Smooth muscle cell (in vitro differentiated cells): Measurements from ENCODE around the gene ATP1A4. TPM values are rescaled to one million over a fixed set of nuclear protein-coding genes. Genes with fewer than 3 reads are reported as not detected.

Experiments
- DNase-seq: peaks from one replicate; lab custom pipeline; 2025; ENCODE audit not compliant: unreplicated experiment; lab: John Stamatoyannopoulos, UW
- H2AFZ ChIP-seq: fragments of 200-600 bp; sonication (generic); 2 replicates; pipeline ENCODE4 v1.6.0; 2016; ENCODE audit warnings: antibody characterized with exemption, low read depth, mild to moderate bottlenecking
- H3F3A ChIP-seq: fragments of 200-600 bp; sonication (generic); 2 replicates; pipeline ENCODE4 v1.6.0; 2017; ENCODE audit warnings: antibody characterized with exemption, low read depth
- H3K27ac ChIP-seq: fragments of 200-600 bp; sonication (generic); 2 replicates; pipeline ENCODE4 v1.5.1; 2016; ENCODE audit warnings: low read depth, mild to moderate bottlenecking
- H3K27me3 ChIP-seq: fragments of 200-600 bp; sonication (generic); 2 replicates; pipeline ENCODE4 v1.6.1; 2016; ENCODE audit warnings: low read depth, mild to moderate bottlenecking
- H3K36me3 ChIP-seq: fragments of 200-600 bp; sonication (generic); 2 replicates; pipeline ENCODE4 v1.5.1; 2016; ENCODE audit warnings: low read depth
- H3K4me1 ChIP-seq: fragments of 200-600 bp; sonication (generic); 2 replicates; pipeline ENCODE4 v1.5.1; 2016; ENCODE audit warnings: low read depth
- H3K4me2 ChIP-seq: fragments of 200-600 bp; sonication (generic); 2 replicates; pipeline ENCODE4 v1.6.0; 2016; ENCODE audit warnings: mild to moderate bottlenecking
- H3K4me3 ChIP-seq: fragments of 200-600 bp; sonication (generic); 2 replicates; pipeline ENCODE4 v1.5.1; 2016; ENCODE audit warnings: mild to moderate bottlenecking
- H3K79me2 ChIP-seq: fragments of 200-600 bp; sonication (generic); 2 replicates; pipeline ENCODE4 v1.6.0; 2016; ENCODE audit warnings: low read depth, mild to moderate bottlenecking
- H3K9ac ChIP-seq: fragments of 200-600 bp; sonication (generic); 2 replicates; pipeline ENCODE4 v1.6.0; 2016; ENCODE audit warnings: low read depth
- H3K9me3 ChIP-seq: fragments of 200-600 bp; sonication (generic); replicated peaks from 2 replicates; pipeline ENCODE4 v1.5.1; 2016; ENCODE audit warnings: low read depth
- H4K20me1 ChIP-seq: fragments of 200-600 bp; sonication (generic); 2 replicates; pipeline ENCODE4 v1.6.0; 2016; ENCODE audit warnings: low read depth
- WGBS: methylation state at CpG from one replicate; pipeline ENCODE4 v1.1.7; 2016; ENCODE audit warnings: low lambda C conversion rate; 5-methylcytosine and 5-hydroxymethylcytosine counted together
- polyA plus RNA-seq: library from polyadenylated mRNA; unstranded; fragments of >200 nt; fragmentation: Nextera tagmentation; extraction: Ambion mirVana; gene quantifications from 2 replicates; pipeline ENCODE4 v1.2.1, GENCODE V29; 2016
- total RNA-seq: library from RNA; depleted of rRNA; stranded (reverse); fragments of >200 nt; gene quantifications from 2 replicates; pipeline ENCODE4 v1.2.3, GENCODE V29; 2014
- TF ChIP-seq, protein P1 (sequence below): fragments of 200-600 bp; sonication (generic); IDR thresholded peaks from 2 replicates; pipeline ENCODE4 v1.5.1; 2017; ENCODE audit warnings: borderline replicate concordance, mild to moderate bottlenecking, antibody characterized with exemption; ENCODE audit not compliant: insufficient read depth, poor library complexity, severe bottlenecking

ATP1A4 gene
- total and polyA plus RNA-seq, 2 experiments from 2014 or later = not detected

DNA sequence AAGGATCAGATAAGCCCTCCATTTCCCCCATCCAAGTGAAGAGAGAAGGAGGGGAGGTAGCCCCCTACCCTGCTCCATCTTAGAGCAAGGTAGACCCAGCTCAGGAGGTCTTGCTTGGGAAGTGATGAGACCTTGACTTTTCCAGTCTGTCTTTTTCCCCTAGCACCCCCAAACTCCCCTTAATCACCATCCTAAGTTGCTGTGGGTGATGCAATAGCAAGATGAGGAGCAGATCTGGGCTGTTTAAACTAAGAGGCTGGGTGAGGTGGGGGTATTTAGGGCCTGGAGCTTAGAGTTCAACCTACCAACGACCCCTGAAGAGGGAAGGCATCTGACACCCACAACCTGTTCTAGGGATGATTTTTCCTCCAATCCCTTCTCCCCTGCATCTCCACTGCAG, 34.1 kb upstream of the ATP1A4 start:
- peak overlapping the region; percentile 65 for H3K4me2 ChIP-seq
- H3K9ac ChIP-seq = no peak overlapping the region
- DNase-seq = no peak
- H3K27me3 ChIP-seq = no peaks in the 10 kb centered on the region
- H3K9me3 ChIP-seq = no peaks in the 10 kb centered on the region
- H3K4me3 ChIP-seq = no peak overlapping the region
- 64% methylated on average over 1 of the region's 1 CpG for WGBS
- no peak overlapping the region for H3K27ac ChIP-seq
- TF ChIP-seq, protein P1, sequence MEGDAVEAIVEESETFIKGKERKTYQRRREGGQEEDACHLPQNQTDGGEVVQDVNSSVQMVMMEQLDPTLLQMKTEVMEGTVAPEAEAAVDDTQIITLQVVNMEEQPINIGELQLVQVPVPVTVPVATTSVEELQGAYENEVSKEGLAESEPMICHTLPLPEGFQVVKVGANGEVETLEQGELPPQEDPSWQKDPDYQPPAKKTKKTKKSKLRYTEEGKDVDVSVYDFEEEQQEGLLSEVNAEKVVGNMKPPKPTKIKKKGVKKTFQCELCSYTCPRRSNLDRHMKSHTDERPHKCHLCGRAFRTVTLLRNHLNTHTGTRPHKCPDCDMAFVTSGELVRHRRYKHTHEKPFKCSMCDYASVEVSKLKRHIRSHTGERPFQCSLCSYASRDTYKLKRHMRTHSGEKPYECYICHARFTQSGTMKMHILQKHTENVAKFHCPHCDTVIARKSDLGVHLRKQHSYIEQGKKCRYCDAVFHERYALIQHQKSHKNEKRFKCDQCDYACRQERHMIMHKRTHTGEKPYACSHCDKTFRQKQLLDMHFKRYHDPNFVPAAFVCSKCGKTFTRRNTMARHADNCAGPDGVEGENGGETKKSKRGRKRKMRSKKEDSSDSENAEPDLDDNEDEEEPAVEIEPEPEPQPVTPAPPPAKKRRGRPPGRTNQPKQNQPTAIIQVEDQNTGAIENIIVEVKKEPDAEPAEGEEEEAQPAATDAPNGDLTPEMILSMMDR = no peak
- H3K36me3 ChIP-seq = no peaks in the 10 kb centered on the region
- no peaks in the 10 kb centered on the region for H4K20me1 ChIP-seq
- H3K4me1 ChIP-seq = peaks cover 34% of the 10 kb centered on the region
- H2AFZ ChIP-seq = no peak overlapping the region
- no peaks in the 10 kb centered on the region for H3F3A ChIP-seq
- no peaks in the 10 kb centered on the region for H3K79me2 ChIP-seq

DNA sequence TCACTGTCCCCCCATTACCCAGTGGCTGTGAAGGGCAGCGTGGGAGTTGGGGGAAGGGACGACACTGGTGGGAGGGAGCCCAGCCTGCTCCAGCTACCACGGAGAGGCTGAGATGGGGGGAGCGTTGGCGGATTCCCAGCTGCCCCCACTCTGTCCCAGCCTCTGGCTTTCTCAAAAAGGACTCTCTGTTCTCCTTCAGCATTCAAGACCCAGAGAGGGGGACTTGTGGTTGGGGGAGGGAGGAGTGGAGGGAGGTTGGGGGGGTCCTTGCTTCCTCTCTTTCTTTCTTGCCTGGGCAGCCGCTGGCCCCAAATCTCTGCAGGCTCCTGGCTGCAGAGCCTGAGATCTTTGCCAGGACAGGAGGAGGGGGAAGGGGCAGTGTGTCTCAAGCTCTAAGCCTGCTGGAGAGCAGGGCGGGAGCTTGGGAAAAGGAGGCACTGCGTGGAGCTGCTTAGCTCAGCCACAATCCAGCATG, 33.7 kb upstream of the ATP1A4 start:
- Histone ChIP-seq H3F3A (no peaks in the 10 kb centered on the region), H3K27me3 (no peaks in the 10 kb centered on the region), H3K9ac (no peak overlapping the region), H3K4me3 (no peak overlapping the region), H2AFZ (no peak overlapping the region), H3K27ac (no peak overlapping the region), H3K36me3 (no peaks in the 10 kb centered on the region), H4K20me1 (no peaks in the 10 kb centered on the region), H3K4me2 (peak overlapping the region; percentile 65), H3K79me2 (no peaks in the 10 kb centered on the region), H3K9me3 (no peaks in the 10 kb centered on the region), H3K4me1 (peaks cover 34% of the 10 kb centered on the region)
- DNase-seq = no peak
- 38% methylated on average over 8 of the region's 8 CpGs for WGBS
- TF ChIP-seq, protein P1 = no peak

DNA sequence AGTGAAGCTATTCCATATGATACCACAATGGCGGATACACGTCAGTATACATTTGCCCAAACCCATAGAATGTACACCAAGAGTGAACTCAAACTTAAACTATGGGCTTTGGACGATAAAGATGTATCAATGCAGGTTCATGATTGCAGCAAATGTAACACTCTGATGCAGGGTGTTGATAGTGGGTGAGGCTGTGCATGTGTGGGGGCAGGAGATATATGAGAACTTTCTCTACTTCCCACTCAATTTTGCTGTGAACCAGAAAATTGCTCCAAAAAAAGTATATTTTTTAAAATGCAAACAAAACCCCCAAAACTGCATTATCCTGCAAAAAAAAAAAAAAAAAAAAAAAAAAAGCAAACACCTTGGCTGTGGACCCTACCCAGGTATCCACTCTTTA, 32.5 kb upstream of the ATP1A4 start:
- WGBS = 96% methylated on average over 3 of the region's 3 CpGs
- Histone ChIP-seq H4K20me1 (no peaks in the 10 kb centered on the region), H3K36me3 (no peaks in the 10 kb centered on the region)

DNA sequence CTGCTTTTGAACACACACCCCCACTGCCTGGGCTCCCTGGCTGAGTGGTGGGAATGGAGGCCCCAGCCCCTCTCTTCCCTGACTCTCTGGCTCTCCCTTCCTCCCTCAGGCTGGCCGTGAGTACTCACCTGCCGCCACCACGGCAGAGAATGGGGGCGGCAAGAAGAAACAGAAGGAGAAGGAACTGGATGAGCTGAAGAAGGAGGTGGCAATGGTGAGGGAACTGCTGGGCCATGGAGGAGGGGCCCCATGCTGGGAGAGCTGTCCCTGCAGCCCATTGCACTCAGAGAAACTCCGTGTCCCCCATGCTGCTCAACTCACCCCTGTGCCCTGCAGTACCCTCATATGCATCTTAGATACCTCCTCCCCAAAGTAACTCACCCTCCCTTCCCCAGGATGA, 30.6 kb upstream of the ATP1A4 start:
- H3K9me3 ChIP-seq = no peaks in the 10 kb centered on the region
- H4K20me1 ChIP-seq = no peaks in the 10 kb centered on the region
- H3K36me3 ChIP-seq = no peaks in the 10 kb centered on the region
- H3K27ac ChIP-seq = no peak overlapping the region
- DNase-seq = no peak
- no peak overlapping the region for H3K9ac ChIP-seq
- 88% methylated on average over 5 of the region's 5 CpGs for WGBS
- H3F3A ChIP-seq = no peaks in the 10 kb centered on the region
- H3K27me3 ChIP-seq = no peaks in the 10 kb centered on the region
- no peaks in the 10 kb centered on the region for H3K79me2 ChIP-seq
- H3K4me3 ChIP-seq = no peak overlapping the region
- no peak overlapping the region for H2AFZ ChIP-seq
- no peak overlapping the region for H3K4me2 ChIP-seq
- TF ChIP-seq, protein P1 = no peak
- H3K4me1 ChIP-seq = peaks cover 10% of the 10 kb centered on the region

More for the DNA sequence above, 32.5 kb upstream of the ATP1A4 start:
- Histone ChIP-seq H3K9me3 (no peaks in the 10 kb centered on the region), H3K27me3 (no peaks in the 10 kb centered on the region), H3K4me3 (no peak overlapping the region), H3K9ac (no peak overlapping the region), H3K4me1 (peaks cover 24% of the 10 kb centered on the region), H3K27ac (no peak overlapping the region), H3K4me2 (no peak overlapping the region), H3F3A (no peaks in the 10 kb centered on the region), H3K79me2 (no peaks in the 10 kb centered on the region), H2AFZ (no peak overlapping the region)
- DNase-seq = no peak
- TF ChIP-seq, protein P1 = no peak
